Measurements from ENCODE around the gene TTC39C.
"Not testable (repeated sequence)": the region's sequence is repeated elsewhere in the genome, so short reads cannot be mapped to it uniquely, and the experiment has no call there.

Gene TTC39C

DNA sequence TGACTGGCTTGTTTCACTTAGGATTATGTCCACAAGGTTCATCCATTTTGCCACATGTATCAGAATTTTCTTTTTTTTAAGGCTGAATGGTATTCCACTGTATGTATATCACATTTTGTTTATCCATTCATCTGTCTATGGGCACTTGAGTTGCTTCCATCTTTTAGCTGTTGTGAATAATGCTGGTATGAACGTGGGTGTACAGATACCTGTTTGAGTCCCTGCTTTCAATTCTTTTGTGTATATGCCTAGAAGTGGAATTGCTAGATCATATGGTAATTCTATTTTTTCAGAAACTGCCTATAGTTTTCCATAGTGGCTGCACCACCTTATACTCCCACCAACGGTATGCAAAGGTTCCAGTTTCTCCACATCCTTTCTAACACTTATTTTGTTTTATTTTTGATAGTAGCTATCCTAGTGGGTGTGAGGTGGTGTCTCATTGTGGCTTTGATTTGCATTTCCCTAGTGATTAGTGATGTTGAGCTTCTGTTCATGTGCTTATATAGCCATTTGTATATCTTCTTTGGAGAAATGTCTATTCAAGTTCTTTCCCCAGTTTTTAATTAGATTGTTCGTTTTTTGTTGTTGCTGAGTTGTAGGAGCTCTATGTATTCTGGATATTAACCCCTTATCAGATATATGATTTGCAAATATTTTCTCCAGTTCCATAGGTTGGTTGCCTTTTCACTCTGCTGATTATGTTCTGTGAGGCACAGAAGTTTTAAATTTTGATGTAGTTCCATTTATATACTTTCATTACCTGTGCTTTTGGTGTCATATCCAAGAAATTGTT is 40.7 kb downstream of the TTC39C start:
- no peak for DNase-seq

GRCh38 chr18:24055878-24056277 is 41.3 kb downstream of the TTC39C start:
- no peak for DNase-seq

- no peak for DNase-seq
Observed at GRCh38 chr18:24056506-24056905, 42.0 kb downstream of the TTC39C start.

GRCh38 chr18:24057804-24058203 is 43.2 kb downstream of the TTC39C start:
- no peak for DNase-seq

DNA sequence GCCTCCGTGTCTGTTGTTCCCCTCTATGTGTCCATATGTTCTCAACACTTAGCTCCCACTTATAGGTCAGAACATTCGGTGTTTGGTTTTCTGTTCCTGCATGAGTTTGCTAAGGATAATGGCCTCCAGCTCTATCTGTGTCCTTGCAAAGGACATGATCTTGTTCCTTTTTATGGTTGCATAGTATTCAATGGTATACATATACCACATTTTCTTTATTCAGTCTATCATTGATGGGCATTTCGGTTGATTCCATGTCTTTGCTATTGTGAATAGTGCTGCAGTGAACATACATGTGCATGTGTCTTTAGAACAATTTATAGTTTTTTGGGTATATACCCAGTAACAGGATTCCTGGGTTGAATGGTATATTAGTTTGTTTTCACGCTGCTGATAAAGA is 44.8 kb downstream of the TTC39C start:
- not testable (repeated sequence) for DNase-seq

DNA sequence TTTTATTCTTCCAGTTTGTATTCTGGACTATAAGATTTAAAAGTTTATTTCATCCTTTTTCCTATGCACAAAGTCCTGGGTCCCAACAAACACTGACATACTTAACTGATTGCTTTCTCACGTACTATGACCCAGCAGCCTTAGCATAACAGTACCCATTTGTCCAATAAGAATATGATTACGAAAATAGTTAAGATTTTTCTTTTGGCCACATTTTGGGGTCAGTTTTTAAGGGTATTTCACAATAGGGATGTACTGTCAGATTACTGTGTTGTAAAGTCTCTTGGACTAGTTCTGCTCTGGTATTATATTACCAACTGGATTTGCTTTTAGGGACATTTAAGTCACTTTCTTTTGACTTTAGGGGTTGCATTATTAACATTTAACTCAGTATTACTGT is 46.1 kb downstream of the TTC39C start:
- DNase-seq: no peak

DNA sequence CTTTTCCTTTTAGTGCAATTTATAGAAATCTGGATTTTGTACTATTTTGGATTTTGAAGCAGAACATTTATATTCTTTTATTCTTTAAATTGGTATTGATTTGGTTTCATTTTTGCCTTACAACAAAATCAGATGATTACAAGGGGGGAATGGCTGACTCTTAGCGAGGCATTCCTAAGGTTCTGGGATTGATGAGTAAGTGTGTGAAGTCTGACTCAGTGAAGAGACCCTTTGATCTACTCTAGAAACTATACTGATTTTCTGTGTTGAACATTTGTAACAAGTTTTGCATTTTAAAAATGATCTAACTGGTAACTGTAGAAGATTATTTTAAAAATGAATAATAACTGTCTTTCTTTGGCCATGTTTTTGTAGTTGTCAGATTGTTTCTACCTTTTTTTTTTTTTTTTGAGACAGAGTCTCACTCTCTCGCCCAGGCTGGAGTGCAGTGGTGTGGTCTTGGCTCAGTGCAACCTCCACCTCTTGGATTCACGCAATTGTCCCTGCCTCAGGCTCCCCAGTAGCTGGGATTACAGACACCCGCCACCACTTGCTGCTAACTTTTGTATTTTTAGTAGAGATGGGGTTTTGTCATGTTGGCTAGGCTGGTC is 48.7 kb downstream of the TTC39C start:
- no peak for DNase-seq

DNA sequence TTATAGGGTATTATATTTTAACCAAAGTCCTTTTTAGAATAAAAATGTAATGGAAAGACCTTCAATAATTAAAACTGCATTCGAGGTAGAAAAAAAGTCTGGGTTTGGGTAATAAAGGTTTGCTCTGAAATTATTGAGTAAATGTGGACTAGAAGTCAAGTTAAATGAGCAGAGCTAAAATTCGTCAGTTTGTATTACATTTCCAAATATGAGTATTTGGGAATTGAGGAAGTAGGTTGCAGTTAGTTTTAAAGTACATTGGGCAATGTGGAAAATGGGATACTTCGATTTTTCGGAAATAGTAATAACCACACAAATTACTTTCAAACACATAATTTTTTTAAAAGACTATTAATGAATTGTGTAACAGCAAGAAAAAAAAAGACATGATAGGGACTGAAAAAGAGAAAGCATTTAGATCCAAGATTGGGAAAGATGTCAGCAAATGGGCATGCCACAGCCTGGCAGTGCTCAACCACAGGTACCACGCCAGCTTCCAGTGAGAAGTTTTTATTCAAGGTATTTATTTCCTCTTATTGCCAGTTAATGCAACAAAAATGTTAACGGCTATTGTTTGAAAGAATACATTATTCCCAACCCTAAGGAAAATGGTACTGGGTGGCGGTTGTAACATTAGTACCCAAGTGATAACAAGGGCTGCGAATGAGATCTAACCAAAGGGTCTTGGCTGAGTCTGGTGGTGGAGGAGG is 50.0 kb downstream of the TTC39C start:
- DNase-seq: no peak

DNA sequence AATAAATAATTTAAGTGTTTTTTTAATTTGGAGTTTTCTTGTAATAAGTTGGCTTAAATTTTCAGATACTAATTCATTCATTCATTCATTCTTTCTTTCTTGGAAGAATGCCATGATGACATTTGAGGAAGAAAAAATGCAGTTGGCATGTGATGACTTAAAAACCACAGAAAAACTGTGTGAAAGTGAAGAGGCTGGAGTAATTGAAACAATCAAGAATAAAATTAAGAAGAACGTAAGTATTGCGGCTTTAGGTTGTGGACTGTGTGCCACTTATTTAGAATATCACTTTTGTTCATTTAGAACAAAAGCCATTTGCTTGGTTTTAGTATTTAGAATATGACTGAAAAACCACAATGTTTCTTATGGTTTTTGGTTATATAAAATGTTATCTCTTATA is 51.4 kb downstream of the TTC39C start:
- no peak for DNase-seq

- no peak for DNase-seq
Observed at GRCh38 chr18:24068945-24069693, 54.6 kb downstream of the TTC39C start.

GRCh38 chr18:24071029-24071428 is 56.5 kb downstream of the TTC39C start:
- no peak for DNase-seq

DNA sequence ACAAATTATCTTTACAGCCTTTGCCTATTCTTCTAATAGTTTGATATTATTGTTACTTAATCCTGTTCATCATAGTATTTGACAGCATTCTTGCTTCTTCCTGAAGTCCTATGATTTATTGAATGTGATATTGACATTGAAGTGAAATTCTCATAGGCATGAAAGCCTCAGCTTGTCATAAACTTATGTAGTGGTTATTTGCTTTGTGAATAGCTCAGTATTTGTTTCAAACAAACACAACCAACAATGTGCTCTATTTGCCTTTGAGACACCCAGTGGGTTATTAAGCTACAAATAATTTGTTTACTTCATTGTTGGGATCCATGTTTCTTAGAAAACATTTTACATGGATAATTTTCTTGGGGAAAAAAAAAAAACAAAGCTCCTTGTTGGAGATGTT is 57.2 kb downstream of the TTC39C start:
- no peak for DNase-seq

- no peak for DNase-seq
Observed at GRCh38 chr18:24072743-24073142, 58.2 kb downstream of the TTC39C start.

DNA sequence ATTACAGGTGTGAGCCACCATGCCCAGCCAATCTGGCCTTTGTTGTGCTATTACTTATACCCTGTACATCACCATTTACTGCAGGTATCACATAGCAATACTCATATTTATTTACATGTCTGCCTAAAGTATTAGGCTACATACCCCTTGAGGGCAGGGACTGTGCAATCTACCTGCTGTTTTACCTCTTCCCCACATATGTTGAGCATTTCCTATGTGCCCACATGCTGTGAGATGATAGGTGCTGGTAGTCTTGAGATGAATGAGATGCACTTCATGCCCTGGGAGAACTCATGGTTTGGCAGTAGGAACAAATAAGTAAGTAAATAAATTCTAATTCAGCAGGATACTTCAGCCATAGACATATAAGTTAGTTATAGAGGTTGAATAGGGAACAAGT is 59.2 kb downstream of the TTC39C start:
- DNase-seq: no peak

- not testable (repeated sequence) for DNase-seq
Observed at GRCh38 chr18:24074757-24075156, 60.2 kb downstream of the TTC39C start.

- DNase-seq: peak; percentile 83
Observed at GRCh38 chr18:24075767-24076597, 61.4 kb downstream of the TTC39C start.

GRCh38 chr18:24076950-24077349 is 62.4 kb downstream of the TTC39C start:
- DNase-seq: no peak

DNA sequence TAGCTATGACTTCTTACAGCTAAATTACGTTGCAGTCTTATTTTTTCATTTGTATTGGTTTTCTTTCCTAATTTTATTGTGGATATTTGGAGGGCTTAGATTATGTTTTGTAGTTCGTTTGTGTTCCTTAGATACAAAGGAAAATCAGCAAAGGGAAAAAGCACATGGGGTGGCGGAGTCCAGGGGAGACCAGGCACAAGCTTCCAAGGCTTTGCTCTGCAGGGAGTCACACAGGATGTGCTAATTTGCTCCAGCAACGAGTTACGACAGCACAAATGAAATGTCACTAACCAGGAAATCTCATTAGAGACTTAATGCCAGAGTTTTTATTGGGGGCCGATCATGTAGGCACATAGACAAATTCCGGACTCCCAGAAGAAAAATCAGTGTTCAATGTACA is 63.8 kb downstream of the TTC39C start:
- DNase-seq: no peak

GRCh38 chr18:24080861-24081260 is 66.3 kb downstream of the TTC39C start:
- no peak for DNase-seq

GRCh38 chr18:24083550-24083949 is 69.0 kb downstream of the TTC39C start:
- no peak for DNase-seq

- no peak for DNase-seq
Observed at GRCh38 chr18:24086082-24086481, 71.5 kb downstream of the TTC39C start.

DNA sequence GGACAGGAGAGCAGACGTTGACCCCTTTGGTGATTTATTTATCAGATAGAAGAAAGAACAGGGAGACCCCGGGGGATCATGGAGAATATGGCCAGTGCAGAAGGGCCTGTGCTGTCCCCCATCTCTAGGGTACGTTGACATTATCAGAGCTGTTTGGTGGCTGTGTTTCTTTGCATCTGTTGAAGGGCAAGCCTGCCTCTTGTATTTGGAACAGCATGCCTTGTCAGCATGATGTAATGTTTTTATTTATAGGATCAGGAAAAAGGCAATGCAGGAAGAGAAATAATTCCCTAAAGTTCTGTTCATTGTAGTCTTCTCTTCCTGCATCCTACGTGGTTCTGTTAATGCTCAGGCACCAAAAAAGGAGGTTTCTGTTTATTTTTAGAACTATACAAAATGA is 74.5 kb downstream of the TTC39C start:
- no peak for DNase-seq
